DND-41 (cell line): ENCODE results near the gene TAS1R3.

Experiments
- ATAC-seq: fragments of 200-7000 bp; cut with Tn5 transposase; 3 replicates; pipeline ENCODE4 v1.9.1; 2021; ENCODE audit warnings: low read depth; ENCODE audit not compliant: insufficient read depth
- DNase-seq: peaks from one replicate; pipeline ENCODE4 v3.0.0-alpha.2; 2020
- H2AFZ ChIP-seq: 2 replicates; pipeline ENCODE4 v1.6.0; 2012; ENCODE audit warnings: low read depth, low read length
- H3K27ac ChIP-seq: 2 replicates; pipeline ENCODE4 v1.5.1; 2012; ENCODE audit warnings: low read length, inconsistent platforms
- H3K27me3 ChIP-seq: fragments of 200-600 bp; sonication (generic); 2 replicates; pipeline ENCODE4 v1.6.0; 2012; ENCODE audit warnings: low read length, mild to moderate bottlenecking, inconsistent platforms; ENCODE audit not compliant: insufficient read depth, poor library complexity
- H3K36me3 ChIP-seq: 2 replicates; pipeline ENCODE4 v1.5.1; 2012; ENCODE audit warnings: low read length, inconsistent platforms; ENCODE audit not compliant: insufficient read depth
- H3K4me1 ChIP-seq: 2 replicates; pipeline ENCODE4 v1.5.1; 2012; ENCODE audit warnings: mild to moderate bottlenecking, low read length; ENCODE audit not compliant: insufficient read depth
- H3K4me2 ChIP-seq: 2 replicates; pipeline ENCODE4 v1.6.0; 2012; ENCODE audit warnings: mild to moderate bottlenecking, moderate library complexity, low read length, inconsistent platforms; ENCODE audit not compliant: insufficient read depth
- H3K4me3 ChIP-seq, 2 experiments: fragments of 200-600 bp in 1 of 2; shearing (Covaris generic) in 1 of 2; 2 replicates each; pipeline ENCODE4 v1.5.1; 2012 to 2016; ENCODE audit warnings: inconsistent platforms in 2 of 2, low read length in 2 of 2, mild to moderate bottlenecking in 2 of 2, low read depth in 1 of 2, moderate library complexity in 1 of 2
- H3K79me2 ChIP-seq: 2 replicates; pipeline ENCODE4 v1.6.0; 2012; ENCODE audit warnings: low read length, inconsistent platforms; ENCODE audit not compliant: insufficient read depth
- H3K9ac ChIP-seq: 2 replicates; pipeline ENCODE4 v1.6.0; 2012; ENCODE audit warnings: low read depth, mild to moderate bottlenecking, inconsistent platforms, low read length, moderate library complexity
- H3K9me3 ChIP-seq: 2 replicates; pipeline ENCODE4 v1.5.1; 2012; ENCODE audit warnings: low read length, moderate library complexity, mild to moderate bottlenecking, inconsistent platforms; ENCODE audit not compliant: insufficient read depth, severe bottlenecking
- H4K20me1 ChIP-seq: 2 replicates; pipeline ENCODE4 v1.6.0; 2012; ENCODE audit warnings: low read length; ENCODE audit not compliant: insufficient read depth
- EZH2 ChIP-seq: IDR thresholded peaks from 3 replicates; pipeline ENCODE4 v1.6.1; 2012; ENCODE audit warnings: borderline replicate concordance, low read depth, mild to moderate bottlenecking, moderate library complexity, low read length, inconsistent platforms; ENCODE audit not compliant: severe bottlenecking
- TF ChIP-seq, protein P1 (sequence below): IDR thresholded peaks from 2 replicates; pipeline ENCODE4 v1.5.1; 2012; ENCODE audit warnings: borderline replicate concordance, low read length, moderate library complexity, mild to moderate bottlenecking; ENCODE audit not compliant: poor library complexity, severe bottlenecking; ENCODE audit errors: extremely low read depth

The TAS1R3 gene

DNA sequence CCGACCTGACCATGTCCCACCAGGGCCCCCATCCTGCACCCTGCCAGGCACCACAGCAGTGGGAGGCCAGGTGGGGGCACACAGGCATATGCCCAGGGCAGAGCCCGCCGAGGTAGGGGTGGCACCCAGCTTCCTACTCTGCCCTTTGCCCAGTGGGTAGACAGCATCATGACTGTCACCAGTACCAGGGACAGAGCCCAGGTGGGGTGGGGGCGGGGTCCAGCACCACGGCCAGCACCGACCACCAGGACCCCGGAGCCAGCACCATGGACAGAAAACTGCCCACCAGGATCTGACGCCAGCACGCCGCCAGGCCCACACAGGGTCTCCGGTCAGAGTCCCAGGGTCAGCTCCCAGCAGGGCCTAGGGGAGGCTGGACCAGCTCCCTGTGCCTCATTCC lies 3.8 kb downstream of the TAS1R3 start:
- H3K4me2 ChIP-seq: no peak overlapping the region
- DNase-seq: peak; percentile 68

DNA sequence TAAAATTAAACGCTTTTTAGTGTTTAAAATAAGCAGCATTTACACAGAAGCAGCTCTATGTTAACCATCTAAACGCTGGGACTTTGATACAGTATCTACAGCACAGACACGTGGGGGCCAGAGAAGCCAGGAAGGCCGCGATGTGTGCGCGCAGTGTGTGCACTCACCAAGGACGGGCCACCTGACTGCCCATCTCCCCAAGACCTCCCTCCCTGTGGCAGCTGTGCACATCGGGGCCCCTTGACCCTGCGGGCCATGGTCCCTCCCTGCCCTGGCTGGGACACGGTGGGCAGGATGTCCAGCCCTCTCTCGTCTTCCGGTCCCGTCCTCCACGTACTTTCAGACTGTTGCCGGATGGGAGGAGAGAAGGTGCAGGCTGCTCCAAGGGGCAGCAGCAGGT lies 4.2 kb downstream of the TAS1R3 start:
- Histone ChIP-seq H3K9me3 (no peaks in the 10 kb centered on the region), H4K20me1 (peaks cover 48% of the 10 kb centered on the region), H3K4me3 (no peak overlapping the region), H3K4me2 (no peak overlapping the region), H3K27ac (no peak overlapping the region), H3K27me3 (no peaks in the 10 kb centered on the region), H3K4me1 (no peaks in the 10 kb centered on the region), H3K79me2 (no peaks in the 10 kb centered on the region), H2AFZ (no peak overlapping the region), H3K9ac (no peak overlapping the region), H3K36me3 (peaks cover 20% of the 10 kb centered on the region)
- TF ChIP-seq EZH2: no peak
- TF ChIP-seq, protein P1, sequence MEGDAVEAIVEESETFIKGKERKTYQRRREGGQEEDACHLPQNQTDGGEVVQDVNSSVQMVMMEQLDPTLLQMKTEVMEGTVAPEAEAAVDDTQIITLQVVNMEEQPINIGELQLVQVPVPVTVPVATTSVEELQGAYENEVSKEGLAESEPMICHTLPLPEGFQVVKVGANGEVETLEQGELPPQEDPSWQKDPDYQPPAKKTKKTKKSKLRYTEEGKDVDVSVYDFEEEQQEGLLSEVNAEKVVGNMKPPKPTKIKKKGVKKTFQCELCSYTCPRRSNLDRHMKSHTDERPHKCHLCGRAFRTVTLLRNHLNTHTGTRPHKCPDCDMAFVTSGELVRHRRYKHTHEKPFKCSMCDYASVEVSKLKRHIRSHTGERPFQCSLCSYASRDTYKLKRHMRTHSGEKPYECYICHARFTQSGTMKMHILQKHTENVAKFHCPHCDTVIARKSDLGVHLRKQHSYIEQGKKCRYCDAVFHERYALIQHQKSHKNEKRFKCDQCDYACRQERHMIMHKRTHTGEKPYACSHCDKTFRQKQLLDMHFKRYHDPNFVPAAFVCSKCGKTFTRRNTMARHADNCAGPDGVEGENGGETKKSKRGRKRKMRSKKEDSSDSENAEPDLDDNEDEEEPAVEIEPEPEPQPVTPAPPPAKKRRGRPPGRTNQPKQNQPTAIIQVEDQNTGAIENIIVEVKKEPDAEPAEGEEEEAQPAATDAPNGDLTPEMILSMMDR: no peak
- no peak for DNase-seq
- 0 out of 3 replicates have a peak, but pooled peaks have one; percentile 1 for ATAC-seq

More for the DNA sequence above, 3.8 kb downstream of the TAS1R3 start:
- Histone ChIP-seq H3K4me3 (no peak overlapping the region), H3K27me3 (no peaks in the 10 kb centered on the region), H3K9me3 (no peaks in the 10 kb centered on the region), H4K20me1 (peaks cover 52% of the 10 kb centered on the region), H3K4me1 (no peaks in the 10 kb centered on the region), H3K36me3 (peaks cover 18% of the 10 kb centered on the region), H2AFZ (no peak overlapping the region), H3K27ac (no peak overlapping the region), H3K9ac (no peak overlapping the region), H3K79me2 (no peaks in the 10 kb centered on the region)
- ATAC-seq: peak; percentile 55
- no peak for TF ChIP-seq EZH2
- TF ChIP-seq, protein P1: no peak

DNA sequence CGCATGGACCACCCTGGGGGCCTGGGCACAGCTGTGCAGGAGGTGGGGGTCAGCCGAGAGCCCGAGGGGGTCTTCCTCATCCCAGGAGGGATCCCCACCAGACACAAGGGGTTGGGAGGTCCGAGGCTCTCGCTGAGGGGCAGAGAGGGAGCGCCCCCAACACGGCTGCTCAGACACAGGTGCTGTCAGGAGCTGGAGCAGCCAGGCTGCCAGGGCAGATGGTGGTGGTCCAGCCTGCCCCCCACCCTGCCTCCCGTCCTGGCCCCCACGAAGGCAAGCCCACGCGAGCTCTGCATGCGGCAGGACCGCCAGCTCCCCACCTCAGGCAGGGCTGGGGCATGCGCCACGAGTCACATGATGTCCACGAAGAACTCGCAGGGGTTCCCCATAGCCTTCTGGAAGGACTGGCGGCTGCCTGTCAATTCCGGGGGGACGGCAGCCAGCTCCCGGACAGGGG lies 4.7 kb downstream of the TAS1R3 start:
- Histone ChIP-seq H3K4me1 (no peaks in the 10 kb centered on the region), H3K9me3 (no peaks in the 10 kb centered on the region), H4K20me1 (peaks cover 51% of the 10 kb centered on the region), H3K27me3 (no peaks in the 10 kb centered on the region), H3K36me3 (peaks cover 25% of the 10 kb centered on the region), H3K27ac (no peak overlapping the region), H2AFZ (no peak overlapping the region), H3K4me2 (no peak overlapping the region), H3K9ac (no peak overlapping the region), H3K79me2 (no peaks in the 10 kb centered on the region), H3K4me3 (no peak overlapping the region)
- DNase-seq (no peak), ATAC-seq (no peak)
- TF ChIP-seq, protein P1: no peak
- no peak for TF ChIP-seq EZH2

DNA sequence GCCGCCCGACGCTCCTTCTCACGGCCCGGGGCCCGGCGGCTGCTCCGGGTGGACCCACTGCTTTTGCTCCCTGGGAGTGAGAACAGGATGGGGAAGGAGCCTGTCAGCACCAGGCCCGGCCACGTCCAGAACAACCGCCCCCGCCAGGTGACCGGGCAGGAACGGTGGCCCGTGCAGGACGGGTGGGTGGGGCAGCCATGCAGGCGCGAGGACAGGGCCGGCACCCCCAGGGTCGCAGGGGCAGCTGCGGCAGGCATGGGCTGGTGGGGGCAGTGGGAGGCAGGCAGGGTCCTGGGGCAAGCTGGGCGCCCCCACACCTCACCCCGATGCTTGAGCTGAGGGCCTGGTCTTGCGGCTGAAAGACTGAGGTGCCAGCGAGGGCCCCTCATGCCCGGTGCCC lies 5.4 kb downstream of the TAS1R3 start:
- peaks cover 32% of the 10 kb centered on the region for H3K36me3 ChIP-seq

More for the DNA sequence above, 5.4 kb downstream of the TAS1R3 start:
- Histone ChIP-seq H3K9me3 (no peaks in the 10 kb centered on the region), H3K27me3 (no peaks in the 10 kb centered on the region), H3K4me2 (no peak overlapping the region), H3K27ac (no peak overlapping the region), H4K20me1 (peaks cover 56% of the 10 kb centered on the region), H3K4me1 (no peaks in the 10 kb centered on the region), H3K79me2 (no peaks in the 10 kb centered on the region), H3K9ac (no peak overlapping the region), H2AFZ (no peak overlapping the region), H3K4me3 (no peak overlapping the region)
- no peak for ATAC-seq
- no peak for DNase-seq
- TF ChIP-seq EZH2: no peak
- TF ChIP-seq, protein P1: no peak
